H1 (cell line): ENCODE data around the gene RIF1. TPM values are rescaled to one million over a fixed set of nuclear protein-coding genes. Genes with fewer than 3 reads are reported as not detected.

Experiments
- CTCF ChIA-PET: fragments of 300-600 bp; sonication (Branson Sonifier 250); formaldehyde crosslinking; loops from one replicate; lab custom pipeline; 2021; ENCODE audit not compliant: partially characterized antibody; lab: Charles Lee
- POLR2A ChIA-PET: fragments of 300-600 bp; sonication (Branson Sonifier 250); formaldehyde crosslinking; loops from one replicate; lab custom pipeline; 2021; ENCODE audit warnings: inconsistent platforms; ENCODE audit not compliant: partially characterized antibody; lab: Charles Lee
- DNase-seq, 2 experiments: peaks; one replicate each; pipeline versions ENCODE4 v3.0.0 to v3.0.0-alpha.2; 2010 to 2022; ENCODE audit warnings: low spot score in 2 of 2, low read depth in 1 of 2, mixed read lengths in 1 of 2
- FAIRE-seq: peaks from 2 replicates; lab custom pipeline; 2011; peaks lifted over from hg19 to GRCh38; lab: Jason Lieb, UNC
- H2AFZ ChIP-seq: 2 replicates; pipeline ENCODE4 v1.8.1; 2012; ENCODE audit warnings: low read length, inconsistent platforms
- H2AK5ac ChIP-seq: 2 replicates; pipeline ENCODE4 v1.6.1; 2013; ENCODE audit warnings: low read depth, low read length
- H2BK120ac ChIP-seq: replicated peaks from 2 replicates; pipeline ENCODE3; 2013; ENCODE audit warnings: low read depth, low read length, inconsistent platforms
- H2BK12ac ChIP-seq: 2 replicates; pipeline ENCODE4 v1.6.1; 2013; ENCODE audit warnings: low read depth, low read length
- H2BK15ac ChIP-seq: 2 replicates; pipeline ENCODE4 v1.6.1; 2013; ENCODE audit warnings: low read length
- H2BK20ac ChIP-seq: 2 replicates; pipeline ENCODE4 v1.6.1; 2013; ENCODE audit warnings: low read length
- H2BK5ac ChIP-seq: 2 replicates; pipeline ENCODE4 v1.6.1; 2013; ENCODE audit warnings: low read depth, low read length
- H3K14ac ChIP-seq: 2 replicates; pipeline ENCODE4 v1.6.1; 2013; ENCODE audit warnings: inconsistent platforms; ENCODE audit not compliant: insufficient read length
- H3K18ac ChIP-seq: 2 replicates; pipeline ENCODE4 v1.6.1; 2013; ENCODE audit warnings: low read length; ENCODE audit errors: extremely low read depth
- H3K23ac ChIP-seq: 2 replicates; pipeline ENCODE4 v1.6.1; 2013; ENCODE audit warnings: inconsistent platforms; ENCODE audit not compliant: insufficient read length
- H3K23me2 ChIP-seq: 2 replicates; pipeline ENCODE4 v1.6.1; 2013; ENCODE audit warnings: low read depth, low read length
- H3K27ac ChIP-seq: 2 replicates; pipeline ENCODE4 v1.6.1; 2011; ENCODE audit warnings: low read depth, low read length, inconsistent platforms
- H3K27me3 ChIP-seq, 4 experiments: replicated peaks in 1 of 4; 1 replicate in 1 of 4; 2 replicates in 3 of 4; pipeline versions ENCODE4 v1.6.1 to v1.8.1; 2011 to 2013; ENCODE audit warnings: low read length in 3 of 4, mild to moderate bottlenecking in 3 of 4, inconsistent platforms in 2 of 4, mixed read lengths in 2 of 4, moderate library complexity in 1 of 4; ENCODE audit not compliant: control insufficient read depth in 3 of 4, insufficient read depth in 3 of 4; ENCODE audit errors: extremely low read depth in 1 of 4
- H3K36me3 ChIP-seq, 4 experiments: 2 replicates each; pipeline versions ENCODE4 v1.6.1 to v1.8.1; 2011 to 2013; ENCODE audit warnings: mild to moderate bottlenecking in 4 of 4, low read length in 3 of 4, moderate library complexity in 2 of 4, control low read depth in 1 of 4, inconsistent platforms in 1 of 4; ENCODE audit not compliant: insufficient read depth in 4 of 4, control insufficient read depth in 2 of 4
- H3K4ac ChIP-seq: replicated peaks from 2 replicates; pipeline ENCODE3; 2013; ENCODE audit warnings: low read length, low read depth, mixed read lengths, inconsistent platforms; ENCODE audit not compliant: insufficient read length
- H3K4me1 ChIP-seq, 4 experiments: replicated peaks in 1 of 4; 1 replicate in 1 of 4; 2 replicates in 3 of 4; pipeline versions ENCODE4 v1.6.1 to v1.8.1; 2011 to 2013; ENCODE audit warnings: low read length in 3 of 4, inconsistent platforms in 2 of 4, mixed read lengths in 1 of 4; ENCODE audit not compliant: insufficient read depth in 4 of 4, control insufficient read depth in 3 of 4
- H3K4me2 ChIP-seq, 2 experiments: 2 replicates each; pipeline versions ENCODE4 v1.6.1 to v1.8.1; 2011 to 2013; ENCODE audit warnings: low read depth in 2 of 2, low read length in 2 of 2, control low read depth in 1 of 2, inconsistent platforms in 1 of 2, mild to moderate bottlenecking in 1 of 2; ENCODE audit not compliant: insufficient read depth in 1 of 2
- H3K4me3 ChIP-seq, 4 experiments: fragments of 200-600, 300-600 bp in 1 of 4; sonication (generic), shearing (Covaris generic), sonication (Bioruptor Twin) in 1 of 4; 2 replicates each; pipeline versions ENCODE4 v1.5.1 to v1.8.1; 2011 to 2016; ENCODE audit warnings: low read length in 4 of 4, low read depth in 3 of 4, control low read depth in 2 of 4, inconsistent platforms in 2 of 4, mild to moderate bottlenecking in 2 of 4, mixed read lengths in 1 of 4, moderate library complexity in 1 of 4; ENCODE audit not compliant: insufficient read depth in 2 of 4; ENCODE audit errors: extremely low read depth in 1 of 4
- H3K56ac ChIP-seq: replicated peaks from 2 replicates; pipeline ENCODE3; 2013; ENCODE audit warnings: low read depth, mild to moderate bottlenecking, mixed read lengths, low read length, inconsistent platforms; ENCODE audit not compliant: insufficient read length
- H3K79me1 ChIP-seq: 2 replicates; pipeline ENCODE4 v1.6.1; 2013; ENCODE audit warnings: low read depth, low read length, control low read depth
- H3K79me2 ChIP-seq, 2 experiments: 2 replicates each; pipeline versions ENCODE4 v1.6.1 to v1.8.1; 2012 to 2013; ENCODE audit warnings: low read length in 2 of 2, mild to moderate bottlenecking in 2 of 2, inconsistent platforms in 1 of 2; ENCODE audit not compliant: insufficient read depth in 2 of 2, control insufficient read depth in 1 of 2
- H3K9ac ChIP-seq, 4 experiments: replicated peaks in 1 of 4; 1 replicate in 1 of 4; 2 replicates in 3 of 4; pipeline versions ENCODE4 v1.6.1 to v1.8.1; 2011 to 2013; ENCODE audit warnings: low read depth in 3 of 4, low read length in 3 of 4, control low read depth in 2 of 4, mild to moderate bottlenecking in 2 of 4, moderate library complexity in 2 of 4, inconsistent platforms in 1 of 4; ENCODE audit errors: extremely low read depth in 1 of 4
- H3K9me3 ChIP-seq, 2 experiments: 2 replicates each; pipeline versions ENCODE4 v1.6.1 to v1.8.1; 2012 to 2013; ENCODE audit warnings: mild to moderate bottlenecking in 2 of 2, moderate library complexity in 2 of 2, control low read depth in 1 of 2, inconsistent platforms in 1 of 2, low read depth in 1 of 2, low read length in 1 of 2, mixed read lengths in 1 of 2; ENCODE audit not compliant: insufficient read depth in 2 of 2
- H4K20me1 ChIP-seq, 2 experiments: replicated peaks in 1 of 2; 2 replicates each; pipeline versions ENCODE3 to v1.8.1; 2011 to 2013; ENCODE audit warnings: inconsistent platforms in 2 of 2, low read length in 2 of 2, mild to moderate bottlenecking in 1 of 2; ENCODE audit not compliant: insufficient read depth in 2 of 2, control insufficient read depth in 1 of 2
- H4K5ac ChIP-seq: 2 replicates; pipeline ENCODE4 v1.6.1; 2013; ENCODE audit warnings: low read length, low read depth, mixed read lengths, inconsistent platforms; ENCODE audit not compliant: insufficient read length
- H4K8ac ChIP-seq: 2 replicates; pipeline ENCODE4 v1.8.0; 2013; ENCODE audit warnings: mild to moderate bottlenecking, moderate library complexity, low read length, inconsistent platforms; ENCODE audit not compliant: insufficient read depth; ENCODE audit errors: extremely low read depth
- H4K91ac ChIP-seq: replicated peaks from 2 replicates; pipeline ENCODE3; 2013; ENCODE audit warnings: low read length, mixed read lengths, inconsistent platforms; ENCODE audit not compliant: insufficient read length
- CHD1 ChIP-seq: IDR thresholded peaks from 2 replicates; pipeline ENCODE4 v1.6.1; 2012; ENCODE audit warnings: low read depth, low read length, improper control_type of control experiment
- CTCF ChIP-seq, 3 experiments: IDR thresholded peaks; 1 replicate in 2 of 3; 2 replicates in 1 of 3; pipeline versions ENCODE4 v1.5.1 to v1.6.1; 2011; ENCODE audit warnings: low read length in 3 of 3, mild to moderate bottlenecking in 3 of 3, inconsistent platforms in 2 of 3, low read depth in 1 of 3, moderate library complexity in 1 of 3; ENCODE audit not compliant: insufficient read depth in 1 of 3; ENCODE audit errors: control extremely low read depth in 1 of 3
- SP2 ChIP-seq: IDR thresholded peaks from 2 replicates; pipeline ENCODE4 v1.6.1; 2012; ENCODE audit warnings: mild to moderate bottlenecking, low read length, inconsistent platforms
- WGBS, 2 experiments: shearing (Covaris generic) in 1 of 2; methylation state at CpG; one replicate each; pipeline versions ENCODE4 v1.1.6 to v1.1.7; 2013 to 2015; ENCODE audit warnings: low lambda C conversion rate in 2 of 2, mixed read lengths in 2 of 2, inconsistent platforms in 1 of 2, low coverage in 1 of 2, missing lambda C conversion rate in 1 of 2; ENCODE audit not compliant: insufficient replicate concordance in 2 of 2, insufficient coverage in 1 of 2, insufficient read length in 1 of 2; ENCODE audit errors: extremely low coverage in 1 of 2, missing lambda C conversion rate in 1 of 2; 5-methylcytosine and 5-hydroxymethylcytosine counted together
- polyA plus RNA-seq, 7 experiments: library from polyadenylated mRNA; depleted of rRNA in 3 of 7; stranded (reverse) in 5 of 7; unstranded in 2 of 7; fragments of >200 nt in 5 of 7; fragments of 200-250 nt in 2 of 7; gene quantifications; 1 replicate in 5 of 7; 2 replicates in 1 of 7; 4 replicates in 1 of 7; pipeline versions ENCODE4 v1.2.1 to v1.2.3, GENCODE V29; 2011 to 2013; ENCODE audit warnings: missing spikeins in 2 of 7, mixed read lengths in 2 of 7
- total RNA-seq: library from RNA; stranded (reverse); fragmentation: NEBNext Ultra II Directional; extraction: Animal tissue kit (Norgen Biotek cat#: 25700); gene quantifications from 2 replicates; pipeline ENCODE4 v1.2.1, GENCODE V29; 2021

RIF1 gene
- total and polyA plus RNA-seq, 2 of the 8 experiments (the other 6 are each of a cell fraction or from before 2014, with no cell fraction given), result 9.5 to 104 TPM

GRCh38 chr2:151437630-151438029 lies 27.9 kb downstream of the RIF1 start:
- no peak overlapping the region for H3K18ac ChIP-seq
- H4K5ac ChIP-seq, result no peak overlapping the region
- H3K36me3 ChIP-seq, result peaks cover 13 to 95% (median 64%) of the 10 kb centered on the region in 4 experiments
- H3K27ac ChIP-seq, result no peak overlapping the region
- H3K4me3 ChIP-seq, result no peak overlapping the region
- no peak overlapping the region for H2BK12ac ChIP-seq
- H2AK5ac ChIP-seq, result no peak overlapping the region
- POLR2A ChIA-PET, result interaction anchor here (1.0 to 8.3 kb wide), 7 partner anchors 8 to 28 kb away, joined by 3 to 39 read pairs (median 4); no protein-coding TSS in a partner anchor
- H4K8ac ChIP-seq, result no peak overlapping the region
- H3K4ac ChIP-seq, result no peak overlapping the region
- no peak for DNase-seq
- no peak overlapping the region for H3K14ac ChIP-seq
- no peak overlapping the region for H4K91ac ChIP-seq
- H3K23ac ChIP-seq, result no peak overlapping the region
- no peak overlapping the region for H2BK5ac ChIP-seq
- H3K4me2 ChIP-seq, result no peak overlapping the region
- H3K9me3 ChIP-seq, result no peaks in the 10 kb centered on the region
- FAIRE-seq, result no peak
- H3K79me2 ChIP-seq, result peaks cover 0 to 5% of the 10 kb centered on the region in 2 experiments; a peak in 1 of 4 replicates
- CTCF ChIA-PET, result interaction anchor here (0.5 to 5.4 kb wide), 21 partner anchors 10 to 171 kb away, joined by 3 to 40 read pairs (median 4); no protein-coding TSS in a partner anchor
- TF ChIP-seq SP2, result no peak
- no peak for TF ChIP-seq CHD1
- peak in 1 of 3 experiments; percentile 13; a peak in 1 of 4 replicates for TF ChIP-seq CTCF (IDR thresholded peaks at IDR 0.05; ENCODE audit: control extremely low read depth in 1 of 3, insufficient read depth in 1 of 3, low read depth in 1 of 3, low read length in 3 of 3)
- no peak overlapping the region for H2BK20ac ChIP-seq
- no peak overlapping the region for H2BK120ac ChIP-seq
- peaks cover 2% of the 10 kb centered on the region; the same call in 1 of the 2 replicates for H3K79me1 ChIP-seq
- H3K27me3 ChIP-seq, result no peaks in the 10 kb centered on the region
- no peak overlapping the region for H3K56ac ChIP-seq
- no peak overlapping the region for H3K9ac ChIP-seq
- peaks cover 3% of the 10 kb centered on the region in 2 experiments for H4K20me1 ChIP-seq
- no peak overlapping the region for H2BK15ac ChIP-seq
- 89% methylated on average over 3 of the region's 3 CpGs; no CpG with 5 or more reads in 1 of the 2 experiments for WGBS, 2 experiments
- no peaks in the 10 kb centered on the region for H3K4me1 ChIP-seq
- H2AFZ ChIP-seq, result no peak overlapping the region
- no peaks in the 10 kb centered on the region for H3K23me2 ChIP-seq
